ENCODE results near the gene PSMD12. TPM values are rescaled to one million over a fixed set of nuclear protein-coding genes. Genes with fewer than 3 reads are reported as not detected.
A peak's percentile ranks its signal among the peaks of the same experiment; 100 is the strongest.

Gene PSMD12
- total RNA-seq, 1 donor from 2014 or later: 36.5 TPM

DNA sequence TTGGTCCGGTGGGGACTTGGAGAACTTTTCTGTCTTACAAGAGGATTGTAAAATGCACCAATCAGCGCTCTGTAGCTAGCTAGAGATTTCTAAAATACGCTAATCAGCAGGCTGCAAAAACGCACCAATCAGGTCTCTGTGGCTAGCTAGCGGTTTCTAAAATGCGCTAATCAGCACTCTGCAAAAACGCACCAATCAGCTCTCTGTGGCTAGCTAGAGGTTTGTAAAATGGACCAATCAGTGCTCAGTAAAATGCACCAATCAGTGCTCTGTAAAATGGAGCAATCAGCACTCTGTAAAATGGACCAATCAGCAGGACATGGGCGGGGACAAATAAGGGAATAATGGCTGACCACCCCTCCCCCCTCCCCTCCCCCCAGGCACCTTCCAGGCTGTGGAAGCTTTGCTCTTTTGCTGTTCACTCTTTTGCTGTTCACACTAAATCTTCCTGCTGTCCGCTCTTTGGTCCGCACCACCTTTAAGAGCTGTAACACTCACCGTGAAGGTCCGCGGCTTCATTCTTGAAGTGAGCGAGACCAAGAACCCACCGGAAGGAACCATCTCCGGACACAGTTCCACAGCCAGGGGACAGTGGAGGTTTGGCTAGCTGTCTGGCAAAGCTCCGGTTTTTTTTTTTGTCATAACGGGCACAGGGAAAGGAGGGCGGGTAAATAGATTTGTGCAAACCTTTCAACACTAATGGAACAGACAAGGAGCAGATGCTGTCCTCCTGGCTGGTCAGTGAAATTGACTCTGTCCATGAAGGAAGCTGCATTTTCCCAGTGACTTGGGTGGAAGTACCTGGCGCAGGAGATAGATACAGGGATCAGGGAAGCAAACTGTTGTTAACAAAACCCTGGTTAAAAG, 19.0 kb upstream of the PSMD12 start:
- H3K4me3 ChIP-seq (ENCODE audit: low read depth, low read length): no peak overlapping the region
- no peak for DNase-seq (ENCODE audit: low read depth)
- TF ChIP-seq, protein P1, sequence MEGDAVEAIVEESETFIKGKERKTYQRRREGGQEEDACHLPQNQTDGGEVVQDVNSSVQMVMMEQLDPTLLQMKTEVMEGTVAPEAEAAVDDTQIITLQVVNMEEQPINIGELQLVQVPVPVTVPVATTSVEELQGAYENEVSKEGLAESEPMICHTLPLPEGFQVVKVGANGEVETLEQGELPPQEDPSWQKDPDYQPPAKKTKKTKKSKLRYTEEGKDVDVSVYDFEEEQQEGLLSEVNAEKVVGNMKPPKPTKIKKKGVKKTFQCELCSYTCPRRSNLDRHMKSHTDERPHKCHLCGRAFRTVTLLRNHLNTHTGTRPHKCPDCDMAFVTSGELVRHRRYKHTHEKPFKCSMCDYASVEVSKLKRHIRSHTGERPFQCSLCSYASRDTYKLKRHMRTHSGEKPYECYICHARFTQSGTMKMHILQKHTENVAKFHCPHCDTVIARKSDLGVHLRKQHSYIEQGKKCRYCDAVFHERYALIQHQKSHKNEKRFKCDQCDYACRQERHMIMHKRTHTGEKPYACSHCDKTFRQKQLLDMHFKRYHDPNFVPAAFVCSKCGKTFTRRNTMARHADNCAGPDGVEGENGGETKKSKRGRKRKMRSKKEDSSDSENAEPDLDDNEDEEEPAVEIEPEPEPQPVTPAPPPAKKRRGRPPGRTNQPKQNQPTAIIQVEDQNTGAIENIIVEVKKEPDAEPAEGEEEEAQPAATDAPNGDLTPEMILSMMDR (IDR thresholded peaks at IDR 0.05; ENCODE audit: insufficient read depth, low read length, poor library complexity, severe bottlenecking): no peak
- H3K36me3 ChIP-seq (ENCODE audit: control insufficient read depth, insufficient read depth, low read length): no peaks in the 10 kb centered on the region
- H3K27me3 ChIP-seq (ENCODE audit: control insufficient read depth, insufficient read depth, low read length): no peaks in the 10 kb centered on the region

DNA sequence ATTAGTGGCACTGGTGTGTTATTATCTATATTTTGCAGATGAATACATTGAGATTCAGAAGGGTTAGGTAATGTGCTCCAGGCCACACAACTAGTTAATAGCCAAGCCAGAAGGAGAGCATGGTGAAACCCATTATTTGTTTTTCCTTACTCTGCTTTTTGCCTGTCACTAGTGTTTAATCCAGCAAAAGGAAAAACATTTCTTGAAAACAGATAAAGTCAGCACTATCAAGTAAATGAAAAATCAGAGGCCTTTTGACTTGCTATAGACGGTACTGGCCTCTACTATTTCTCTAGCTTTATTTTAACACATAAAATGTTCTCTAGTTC, 15.5 kb upstream of the PSMD12 start:
- no peaks in the 10 kb centered on the region for H3K36me3 ChIP-seq (ENCODE audit: control insufficient read depth, insufficient read depth, low read length)
- TF ChIP-seq, protein P1 (IDR thresholded peaks at IDR 0.05; ENCODE audit: insufficient read depth, low read length, poor library complexity, severe bottlenecking): no peak
- H3K4me3 ChIP-seq (ENCODE audit: low read depth, low read length): no peak overlapping the region
- no peak for DNase-seq (ENCODE audit: low read depth)
- no peaks in the 10 kb centered on the region for H3K27me3 ChIP-seq (ENCODE audit: control insufficient read depth, insufficient read depth, low read length)

DNA sequence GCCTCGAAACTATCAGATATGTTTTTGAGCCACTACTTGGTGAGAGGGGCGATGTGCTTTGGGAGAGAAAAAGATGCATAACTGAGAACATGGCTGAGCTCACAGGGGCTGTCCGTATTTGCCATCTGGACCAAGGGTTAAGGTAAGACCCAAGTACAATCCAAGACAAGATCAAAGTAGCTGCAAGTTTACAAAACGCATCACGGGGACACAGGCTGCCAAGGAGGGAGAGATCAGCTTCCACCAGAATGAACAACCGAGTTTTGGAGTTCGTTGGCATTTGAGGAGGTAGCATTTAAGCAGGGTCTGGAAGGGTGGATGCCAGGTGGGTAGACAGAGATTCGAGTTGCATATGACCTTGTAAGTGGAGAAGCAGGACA, 12.9 kb upstream of the PSMD12 start:
- no peaks in the 10 kb centered on the region for H3K36me3 ChIP-seq (ENCODE audit: control insufficient read depth, insufficient read depth, low read length)
- H3K4me3 ChIP-seq (ENCODE audit: low read depth, low read length): peak overlapping the region; percentile 91
- no peak for DNase-seq (ENCODE audit: low read depth)
- TF ChIP-seq, protein P1 (IDR thresholded peaks at IDR 0.05; ENCODE audit: insufficient read depth, low read length, poor library complexity, severe bottlenecking): no peak
- no peaks in the 10 kb centered on the region for H3K27me3 ChIP-seq (ENCODE audit: control insufficient read depth, insufficient read depth, low read length)

DNA sequence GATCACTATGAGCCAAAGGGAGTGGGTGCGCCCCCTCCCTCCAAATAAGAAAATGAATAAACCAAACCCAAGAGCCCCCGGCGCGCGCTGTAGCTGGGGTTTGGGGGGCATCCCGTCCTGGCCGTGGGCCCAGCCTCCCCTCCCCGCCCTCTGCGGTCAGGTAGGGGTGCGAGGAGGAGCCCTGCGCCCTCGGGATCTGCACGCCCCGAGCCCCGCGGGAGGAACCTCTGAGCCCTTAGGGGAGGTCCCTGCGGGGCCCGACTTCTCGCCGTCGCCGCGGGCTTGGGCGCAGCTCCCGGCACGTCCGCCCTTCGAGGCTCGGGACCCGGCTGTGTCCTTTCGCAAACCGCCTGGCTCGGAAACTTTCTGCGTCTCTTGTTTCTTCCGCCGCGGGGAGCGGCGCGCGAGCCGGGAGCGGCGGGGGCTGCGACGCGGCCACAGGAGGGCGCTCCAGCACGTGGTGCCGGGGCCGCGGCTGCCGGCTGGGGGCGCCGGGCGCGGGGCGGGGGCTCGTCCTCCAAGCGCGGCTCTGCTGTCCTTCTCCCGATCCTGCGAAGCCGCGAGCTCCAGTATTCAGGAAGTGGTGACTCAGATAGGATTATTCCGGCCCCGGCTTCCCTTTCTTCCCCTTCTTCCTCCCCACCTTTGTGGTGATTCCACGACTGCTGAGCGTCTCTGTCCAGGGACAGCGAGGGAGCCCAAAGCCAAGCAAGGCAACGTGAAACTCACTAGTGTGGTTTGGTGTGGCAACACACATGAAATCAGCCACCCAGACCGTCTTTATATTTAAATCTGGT, 12.3 kb upstream of the PSMD12 start:
- no peaks in the 10 kb centered on the region for H3K27me3 ChIP-seq (ENCODE audit: control insufficient read depth, insufficient read depth, low read length)
- TF ChIP-seq, protein P1 (IDR thresholded peaks at IDR 0.05; ENCODE audit: insufficient read depth, low read length, poor library complexity, severe bottlenecking): peak; percentile 8
- no peaks in the 10 kb centered on the region for H3K36me3 ChIP-seq (ENCODE audit: control insufficient read depth, insufficient read depth, low read length)
- no peak for DNase-seq (ENCODE audit: low read depth)
- peak overlapping the region; percentile 91 for H3K4me3 ChIP-seq (ENCODE audit: low read depth, low read length)

DNA sequence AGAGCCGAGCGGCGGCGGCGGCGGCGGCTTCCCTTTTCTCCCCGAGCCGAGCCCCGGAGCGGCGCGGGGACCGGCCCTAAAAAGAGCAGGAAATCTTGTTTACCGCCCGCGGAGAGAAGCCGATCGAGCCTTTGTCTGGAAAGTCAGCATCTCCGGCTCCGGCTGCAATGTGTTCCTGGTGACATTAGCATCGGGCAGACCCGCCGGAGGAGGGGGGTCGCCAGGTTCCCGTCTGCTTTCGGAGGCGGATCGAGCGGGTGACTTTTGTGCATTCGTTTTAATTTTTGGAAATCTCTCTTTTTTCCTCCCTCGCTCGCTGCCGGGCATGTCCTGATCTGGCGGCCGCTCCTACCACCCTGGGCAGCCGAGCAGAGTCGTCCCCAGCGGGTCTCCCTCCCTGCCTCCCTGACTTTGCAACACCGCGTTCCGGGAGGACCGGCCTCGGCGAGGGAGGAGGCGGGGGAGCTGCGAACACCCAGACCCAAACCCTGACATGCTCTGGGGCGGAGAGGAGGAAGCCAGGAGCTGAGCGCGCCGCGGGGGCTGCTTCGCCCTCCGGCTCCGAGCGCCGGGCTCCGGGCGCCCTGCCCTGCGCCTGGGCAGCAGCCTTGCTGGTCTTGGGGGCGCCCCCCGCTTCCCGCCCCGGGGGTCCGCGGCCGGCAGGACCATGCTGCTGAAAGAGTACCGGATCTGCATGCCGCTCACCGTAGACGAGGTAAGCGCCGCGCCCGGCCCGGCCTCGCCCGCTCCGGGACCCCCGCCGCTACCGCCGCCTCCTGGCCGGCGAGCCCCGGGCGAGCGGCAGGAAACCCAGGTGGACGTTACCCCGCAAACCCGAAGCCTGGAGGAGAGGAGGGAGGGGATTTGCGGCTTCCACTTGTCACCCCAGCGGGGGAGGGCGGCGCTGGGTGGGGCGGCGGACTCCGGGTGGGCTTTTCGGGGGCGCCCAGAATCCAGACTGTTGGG, 11.4 kb upstream of the PSMD12 start:
- no peaks in the 10 kb centered on the region for H3K27me3 ChIP-seq (ENCODE audit: control insufficient read depth, insufficient read depth, low read length)
- TF ChIP-seq, protein P1 (IDR thresholded peaks at IDR 0.05; ENCODE audit: insufficient read depth, low read length, poor library complexity, severe bottlenecking): peak; percentile 29
- H3K36me3 ChIP-seq (ENCODE audit: control insufficient read depth, insufficient read depth, low read length): no peaks in the 10 kb centered on the region
- no peak for DNase-seq (ENCODE audit: low read depth)
- H3K4me3 ChIP-seq (ENCODE audit: low read depth, low read length): peak overlapping the region; percentile 91

Data from kidney epithelial cell (primary cell).